GM19193 (cell line): ENCODE results near the gene TPH1.

Experiments
- POLR2A ChIP-seq: IDR thresholded peaks from 4 replicates; pipeline ENCODE4 v1.6.1; 2011; ENCODE audit not compliant: insufficient read depth, insufficient read length; ENCODE audit errors: extremely low read depth

The TPH1 gene

DNA sequence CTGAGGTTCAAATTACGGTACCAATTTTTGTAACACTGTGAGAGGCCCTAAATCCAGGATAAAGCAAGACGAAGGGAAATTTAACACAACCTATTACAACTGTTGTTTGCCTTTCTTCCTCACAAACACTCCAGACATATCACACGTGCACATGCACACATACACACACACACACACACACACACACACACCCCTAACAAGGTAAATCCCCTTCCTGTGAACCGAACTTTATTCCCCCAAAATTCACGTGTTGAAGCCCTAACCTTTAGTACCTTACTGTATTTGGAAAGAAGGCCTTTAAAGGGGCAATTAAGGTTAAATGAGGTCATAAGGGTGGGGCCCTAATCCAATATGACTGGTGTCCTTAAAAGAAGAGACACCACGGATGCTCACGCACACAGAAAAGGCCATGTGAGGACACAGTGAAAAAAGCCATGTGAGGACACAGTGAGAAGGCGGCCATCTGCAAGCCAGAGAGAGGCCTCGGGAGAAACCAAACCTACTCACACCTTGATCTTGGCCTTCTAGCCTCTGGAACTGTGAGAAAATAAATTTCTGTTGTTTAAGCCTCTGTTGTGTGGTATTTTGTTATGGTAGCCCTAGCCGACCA is 35.0 kb downstream of the TPH1 start:
- no peak for TF ChIP-seq POLR2A

- no peak for TF ChIP-seq POLR2A
These were observed 35.9 kb downstream of the TPH1 start for GRCh38 chr11:18010121-18010670.

DNA sequence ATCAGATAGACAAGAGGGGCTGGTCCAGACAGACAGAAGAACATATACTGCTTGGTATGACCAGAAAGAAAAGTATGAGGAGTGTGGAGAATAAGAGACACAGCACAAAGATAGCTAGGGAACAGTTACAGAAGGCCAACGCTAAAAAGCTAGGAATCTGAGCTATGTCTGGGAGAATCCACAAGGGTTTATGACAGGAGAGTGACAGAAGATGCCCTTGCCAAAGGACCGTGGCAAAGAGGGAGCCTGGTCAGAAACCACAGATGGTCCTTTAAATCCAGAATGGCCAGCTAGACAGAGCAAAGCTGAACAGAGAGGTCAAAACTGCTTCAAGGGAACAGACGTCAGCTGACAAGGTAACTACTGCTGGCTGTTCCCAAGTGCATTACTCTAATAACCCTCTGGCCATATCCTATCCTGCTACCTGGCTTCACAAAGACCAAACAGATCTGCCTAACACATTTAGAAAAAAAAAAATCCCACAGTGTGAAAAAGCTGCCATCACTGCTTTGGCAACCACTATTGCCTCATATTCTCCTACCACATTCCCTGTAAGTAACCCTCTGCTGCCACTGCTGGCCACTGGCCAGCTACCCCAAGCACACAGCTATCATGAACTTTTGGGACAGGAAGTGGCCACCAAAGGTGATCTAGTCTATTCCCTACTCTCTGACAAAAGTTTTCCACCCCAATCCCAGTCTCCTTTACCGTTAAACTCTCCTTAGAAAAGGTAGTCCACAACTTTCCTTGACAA is 40.5 kb downstream of the TPH1 start:
- no peak for TF ChIP-seq POLR2A

- TF ChIP-seq POLR2A: no peak
These were observed 44.9 kb downstream of the TPH1 start for GRCh38 chr11:18001191-18001590.

- TF ChIP-seq POLR2A: no peak
These were observed 45.3 kb downstream of the TPH1 start for GRCh38 chr11:18000760-18001159.
